GM12878 (cell line): ENCODE data around the gene EXPH5. TPM values are rescaled to one million over a fixed set of nuclear protein-coding genes. Genes with fewer than 3 reads are reported as not detected.

ENCODE experiments used
- ATAC-seq: fragments of 200-7000 bp; cut with Tn5 transposase; 3 replicates; pipeline ENCODE4 v1.9.1; 2020; ENCODE audit warnings: mild to moderate bottlenecking, moderate library complexity
- BruUV-seq: library from RNA; stranded (reverse); fragments of 400-500 nt; replicated peaks from 2 replicates; lab custom pipeline; 2021; lab: Mats Ljungman, UMichigan
- CTCF ChIA-PET: fragments of 300-600 bp; sonication (Branson Sonifier 250); formaldehyde crosslinking; extraction: SDS; loops from one replicate; lab custom pipeline; 2021; ENCODE audit warnings: inconsistent platforms; lab: Yijun Ruan, JAX
- POLR2A ChIA-PET: fragments of 350-600 bp; formaldehyde crosslinking; extraction: SDS; loops from one replicate; lab custom pipeline; 2021; ENCODE audit warnings: inconsistent platforms; lab: Charles Lee
- RAD21 ChIA-PET: fragments of 300-600 bp; sonication (Branson Sonifier 250); formaldehyde crosslinking; loops from one replicate; lab custom pipeline; 2023; ENCODE audit warnings: antibody characterized with exemption; ENCODE audit not compliant: unreplicated experiment; lab: Charles Lee
- SMC1A ChIA-PET: fragments of 300-600 bp; sonication (Branson Sonifier 250); formaldehyde crosslinking; loops from one replicate; lab custom pipeline; 2023; ENCODE audit not compliant: unreplicated experiment, uncharacterized antibody; lab: Charles Lee
- DNase-seq: peaks from one replicate; pipeline ENCODE4 v3.0.0-alpha.2; 2011; ENCODE audit warnings: low read depth, low spot score
- FAIRE-seq: peaks from 3 replicates; lab custom pipeline; 2011; peaks lifted over from hg19 to GRCh38; lab: Jason Lieb, UNC
- H2AFZ ChIP-seq: 2 replicates; pipeline ENCODE4 v1.6.0; 2011; ENCODE audit warnings: low read depth, low read length, control low read depth; ENCODE audit not compliant: control insufficient read depth
- H3K27ac ChIP-seq: 2 replicates; pipeline ENCODE4 v1.5.1; 2011; ENCODE audit warnings: control low read depth; ENCODE audit not compliant: control insufficient read depth, insufficient read depth
- H3K27me3 ChIP-seq, 2 experiments: replicated peaks in 1 of 2; 2 replicates each; pipeline versions ENCODE4 v1.6.0 to v1.6.1; 2011; ENCODE audit warnings: low read length in 1 of 2; ENCODE audit not compliant: control insufficient read depth in 2 of 2, insufficient read depth in 2 of 2
- H3K36me3 ChIP-seq, 2 experiments: 2 replicates each; pipeline ENCODE4 v1.5.1; 2011; ENCODE audit warnings: low read length in 1 of 2; ENCODE audit not compliant: control insufficient read depth in 2 of 2, insufficient read depth in 2 of 2
- H3K4me1 ChIP-seq: 2 replicates; pipeline ENCODE4 v1.6.1; 2011; ENCODE audit warnings: mild to moderate bottlenecking, low read length, moderate library complexity, mixed read lengths; ENCODE audit not compliant: control insufficient read depth, insufficient read depth
- H3K4me2 ChIP-seq: 2 replicates; pipeline ENCODE4 v1.6.0; 2011; ENCODE audit warnings: control low read depth; ENCODE audit not compliant: control insufficient read depth, insufficient read depth
- H3K4me3 ChIP-seq: fragments of 200-600 bp; sonication (generic); 2 replicates; pipeline ENCODE4 v1.5.1; 2016
- H3K79me2 ChIP-seq: 2 replicates; pipeline ENCODE4 v1.6.0; 2011; ENCODE audit warnings: low read length; ENCODE audit not compliant: control insufficient read depth, insufficient read depth
- H3K9ac ChIP-seq: 2 replicates; pipeline ENCODE4 v1.8.0; 2011; ENCODE audit warnings: low read length, control low read depth, mixed read lengths; ENCODE audit not compliant: control insufficient read depth, insufficient read depth
- H3K9me3 ChIP-seq: replicated peaks from 3 replicates; pipeline ENCODE4 v1.5.1; 2011; ENCODE audit warnings: mild to moderate bottlenecking, low read length; ENCODE audit not compliant: control insufficient read depth, insufficient read depth
- H4K20me1 ChIP-seq: 2 replicates; pipeline ENCODE4 v1.6.0; 2011; ENCODE audit not compliant: control insufficient read depth, insufficient read depth
- ATF7 ChIP-seq: fragments of 450-650 bp; IDR thresholded peaks from 2 replicates; pipeline ENCODE4 v1.6.1; 2016; ENCODE audit warnings: low read depth, mild to moderate bottlenecking
- BACH1 ChIP-seq: fragments of 450-650 bp; IDR thresholded peaks from 2 replicates; pipeline ENCODE4 v1.6.1; 2017; ENCODE audit warnings: mild to moderate bottlenecking, borderline replicate concordance
- BHLHE40 ChIP-seq, 2 experiments: fragments of 450-650 bp in 1 of 2; IDR thresholded peaks; 2 replicates each; pipeline ENCODE4 v1.6.1; 2011 to 2017; ENCODE audit warnings: low read depth in 2 of 2, borderline replicate concordance in 1 of 2, improper control_type of control experiment in 1 of 2, low read length in 1 of 2, mild to moderate bottlenecking in 1 of 2
- CEBPB ChIP-seq, 2 experiments: fragments of 150-350 bp in 1 of 2; IDR thresholded peaks; 2 replicates each; pipeline ENCODE4 v1.6.1; 2012 to 2014; ENCODE audit warnings: low read depth in 2 of 2, low read length in 2 of 2, borderline replicate concordance in 1 of 2, inconsistent platforms in 1 of 2
- IRF4 ChIP-seq: IDR thresholded peaks from 2 replicates; pipeline ENCODE4 v1.6.1; 2011; ENCODE audit warnings: low read depth, low read length
- MEF2B ChIP-seq: fragments of 450-650 bp; IDR thresholded peaks from 2 replicates; pipeline ENCODE4 v1.6.1; 2018; ENCODE audit warnings: mild to moderate bottlenecking, moderate library complexity; ENCODE audit not compliant: partially characterized antibody, poor library complexity, severe bottlenecking
- SMAD1 ChIP-seq: fragments of 450-650 bp; IDR thresholded peaks from 2 replicates; pipeline ENCODE4 v1.6.1; 2018; ENCODE audit warnings: mild to moderate bottlenecking, low read depth; ENCODE audit not compliant: partially characterized antibody
- TAF1 ChIP-seq: IDR thresholded peaks from 2 replicates; pipeline ENCODE4 v1.6.1; 2011; ENCODE audit warnings: mild to moderate bottlenecking, low read depth, low read length, borderline replicate concordance
- ZNF217 ChIP-seq: fragments of 450-650 bp; IDR thresholded peaks from 2 replicates; pipeline ENCODE4 v1.6.1; 2017; ENCODE audit warnings: antibody characterized with exemption, mild to moderate bottlenecking
- ZNF274 ChIP-seq: IDR thresholded peaks from one replicate; pipeline ENCODE4 v1.8.0; 2011; ENCODE audit not compliant: insufficient read length, insufficient read depth
- WGBS: methylation state at CpG from one replicate; pipeline ENCODE4 v1.1.6; 2016; ENCODE audit warnings: low lambda C conversion rate; ENCODE audit not compliant: insufficient replicate concordance, insufficient coverage; ENCODE audit errors: missing lambda C conversion rate; 5-methylcytosine and 5-hydroxymethylcytosine counted together
- in situ Hi-C: fragments of 300-500 bp; cut with MboI; formaldehyde crosslinking; loops from 9 replicates; pipeline ENCODE4 v1.14.3; 2018; ENCODE audit warnings: mixed read lengths
- intact Hi-C: fragments of 100-400 bp; cut with micrococcal nuclease; formaldehyde crosslinking; loops from one replicate; pipeline ENCODE4 v1.14.2; 2022; ENCODE audit not compliant: unreplicated experiment
- polyA plus RNA-seq, 11 experiments: library from polyadenylated mRNA; depleted of rRNA in 4 of 11; unstranded in 6 of 11; stranded (reverse) in 5 of 11; fragments of >200 nt; fragmentation: Nextera tagmentation in 4 of 11; fragmentation: Illumina TruSeq in 1 of 11; extraction: Ambion mirVana in 4 of 11; extraction: Trizol in 1 of 11; gene quantifications; 1 replicate in 1 of 11; 2 replicates in 10 of 11; pipeline versions ENCODE4 v1.2.1 to v1.2.3, GENCODE V29; 2011 to 2016; ENCODE audit warnings: inconsistent platforms in 2 of 11, missing spikeins in 2 of 11, low read depth in 1 of 11
- total RNA-seq, 4 experiments: library from RNA; depleted of rRNA in 3 of 4; stranded (reverse); fragments of >200 nt in 3 of 4; fragmentation: Illumina TruSeq in 1 of 4; extraction: Trizol in 1 of 4; gene quantifications; 2 replicates each; pipeline versions ENCODE4 v1.2.1 to v1.2.3, GENCODE V29; 2013 to 2021
- TF ChIP-seq, protein P1 (sequence below): fragments of 450-650 bp; IDR thresholded peaks from 2 replicates; pipeline ENCODE4 v1.6.1; 2018; ENCODE audit warnings: mild to moderate bottlenecking, low read depth, moderate library complexity; ENCODE audit not compliant: partially characterized antibody
- TF ChIP-seq, protein P2 (sequence below): IDR thresholded peaks from 2 replicates; pipeline ENCODE4 v1.6.1; 2012; ENCODE audit warnings: low read length, inconsistent platforms
- TF ChIP-seq, protein P3 (sequence below): IDR thresholded peaks from 2 replicates; pipeline ENCODE4 v1.6.1; 2012; ENCODE audit warnings: low read depth, low read length, improper control_type of control experiment
- TF ChIP-seq, protein P4 (sequence below): IDR thresholded peaks from 2 replicates; pipeline ENCODE4 v1.6.1; 2011; ENCODE audit warnings: low read depth, low read length, improper control_type of control experiment, borderline replicate concordance

The EXPH5 gene
- total and polyA plus RNA-seq, 10 of the 15 experiments (the other 5 are each of a cell fraction or from before 2014, with no cell fraction given): 0.69 to 11.1 (median 4.3) TPM

DNA sequence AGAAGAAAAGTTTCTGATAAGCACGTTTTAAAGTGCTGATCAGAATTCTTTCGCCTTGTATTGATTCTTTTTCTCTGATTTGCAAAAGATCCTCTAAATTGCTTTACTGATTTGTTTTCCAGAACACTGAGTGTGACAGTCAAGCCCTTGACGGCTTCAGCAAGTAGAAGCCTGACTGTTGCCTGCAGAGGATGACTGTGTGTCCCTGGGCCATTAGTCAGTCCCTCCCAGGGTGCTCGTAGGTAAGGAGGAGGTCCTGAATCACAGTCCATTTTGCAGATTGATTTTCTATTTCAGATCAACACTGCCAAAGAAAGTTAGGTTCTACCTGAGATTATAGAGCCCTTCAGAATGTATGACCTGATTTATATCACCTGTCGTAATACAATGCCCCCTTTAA lies 56.8 kb downstream of the EXPH5 start:
- Histone ChIP-seq H3K79me2 (no peaks in the 10 kb centered on the region), H3K9me3 (no peaks in the 10 kb centered on the region), H3K27ac (no peak overlapping the region), H3K27me3 (no peaks in the 10 kb centered on the region), H4K20me1 (no peaks in the 10 kb centered on the region), H3K36me3 (no peaks in the 10 kb centered on the region; a peak in 1 of 4 replicates), H3K4me3 (no peak overlapping the region), H3K4me1 (no peaks in the 10 kb centered on the region), H2AFZ (no peak overlapping the region), H3K9ac (no peak overlapping the region), H3K4me2 (no peak overlapping the region)
- TF ChIP-seq ATF7: no peak
- no peak for TF ChIP-seq CEBPB (IDR thresholded peaks at IDR 0.05; ENCODE audit: borderline replicate concordance in 1 of 2, low read depth in 2 of 2, low read length in 2 of 2)
- no peak for TF ChIP-seq BHLHE40 (IDR thresholded peaks at IDR 0.05; ENCODE audit: borderline replicate concordance in 1 of 2, low read depth in 2 of 2, low read length in 1 of 2)
- TF ChIP-seq, protein P1, sequence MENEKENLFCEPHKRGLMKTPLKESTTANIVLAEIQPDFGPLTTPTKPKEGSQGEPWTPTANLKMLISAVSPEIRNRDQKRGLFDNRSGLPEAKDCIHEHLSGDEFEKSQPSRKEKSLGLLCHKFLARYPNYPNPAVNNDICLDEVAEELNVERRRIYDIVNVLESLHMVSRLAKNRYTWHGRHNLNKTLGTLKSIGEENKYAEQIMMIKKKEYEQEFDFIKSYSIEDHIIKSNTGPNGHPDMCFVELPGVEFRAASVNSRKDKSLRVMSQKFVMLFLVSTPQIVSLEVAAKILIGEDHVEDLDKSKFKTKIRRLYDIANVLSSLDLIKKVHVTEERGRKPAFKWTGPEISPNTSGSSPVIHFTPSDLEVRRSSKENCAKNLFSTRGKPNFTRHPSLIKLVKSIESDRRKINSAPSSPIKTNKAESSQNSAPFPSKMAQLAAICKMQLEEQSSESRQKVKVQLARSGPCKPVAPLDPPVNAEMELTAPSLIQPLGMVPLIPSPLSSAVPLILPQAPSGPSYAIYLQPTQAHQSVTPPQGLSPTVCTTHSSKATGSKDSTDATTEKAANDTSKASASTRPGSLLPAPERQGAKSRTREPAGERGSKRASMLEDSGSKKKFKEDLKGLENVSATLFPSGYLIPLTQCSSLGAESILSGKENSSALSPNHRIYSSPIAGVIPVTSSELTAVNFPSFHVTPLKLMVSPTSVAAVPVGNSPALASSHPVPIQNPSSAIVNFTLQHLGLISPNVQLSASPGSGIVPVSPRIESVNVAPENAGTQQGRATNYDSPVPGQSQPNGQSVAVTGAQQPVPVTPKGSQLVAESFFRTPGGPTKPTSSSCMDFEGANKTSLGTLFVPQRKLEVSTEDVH: no peak
- TF ChIP-seq BACH1: no peak
- TF ChIP-seq, protein P2, sequence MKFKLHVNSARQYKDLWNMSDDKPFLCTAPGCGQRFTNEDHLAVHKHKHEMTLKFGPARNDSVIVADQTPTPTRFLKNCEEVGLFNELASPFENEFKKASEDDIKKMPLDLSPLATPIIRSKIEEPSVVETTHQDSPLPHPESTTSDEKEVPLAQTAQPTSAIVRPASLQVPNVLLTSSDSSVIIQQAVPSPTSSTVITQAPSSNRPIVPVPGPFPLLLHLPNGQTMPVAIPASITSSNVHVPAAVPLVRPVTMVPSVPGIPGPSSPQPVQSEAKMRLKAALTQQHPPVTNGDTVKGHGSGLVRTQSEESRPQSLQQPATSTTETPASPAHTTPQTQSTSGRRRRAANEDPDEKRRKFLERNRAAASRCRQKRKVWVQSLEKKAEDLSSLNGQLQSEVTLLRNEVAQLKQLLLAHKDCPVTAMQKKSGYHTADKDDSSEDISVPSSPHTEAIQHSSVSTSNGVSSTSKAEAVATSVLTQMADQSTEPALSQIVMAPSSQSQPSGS: no peak
- no peak for TF ChIP-seq MEF2B
- TF ChIP-seq, protein P3, sequence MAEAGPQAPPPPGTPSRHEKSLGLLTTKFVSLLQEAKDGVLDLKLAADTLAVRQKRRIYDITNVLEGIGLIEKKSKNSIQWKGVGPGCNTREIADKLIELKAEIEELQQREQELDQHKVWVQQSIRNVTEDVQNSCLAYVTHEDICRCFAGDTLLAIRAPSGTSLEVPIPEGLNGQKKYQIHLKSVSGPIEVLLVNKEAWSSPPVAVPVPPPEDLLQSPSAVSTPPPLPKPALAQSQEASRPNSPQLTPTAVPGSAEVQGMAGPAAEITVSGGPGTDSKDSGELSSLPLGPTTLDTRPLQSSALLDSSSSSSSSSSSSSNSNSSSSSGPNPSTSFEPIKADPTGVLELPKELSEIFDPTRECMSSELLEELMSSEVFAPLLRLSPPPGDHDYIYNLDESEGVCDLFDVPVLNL: no peak
- TF ChIP-seq SMAD1: no peak
- TF ChIP-seq, protein P4, sequence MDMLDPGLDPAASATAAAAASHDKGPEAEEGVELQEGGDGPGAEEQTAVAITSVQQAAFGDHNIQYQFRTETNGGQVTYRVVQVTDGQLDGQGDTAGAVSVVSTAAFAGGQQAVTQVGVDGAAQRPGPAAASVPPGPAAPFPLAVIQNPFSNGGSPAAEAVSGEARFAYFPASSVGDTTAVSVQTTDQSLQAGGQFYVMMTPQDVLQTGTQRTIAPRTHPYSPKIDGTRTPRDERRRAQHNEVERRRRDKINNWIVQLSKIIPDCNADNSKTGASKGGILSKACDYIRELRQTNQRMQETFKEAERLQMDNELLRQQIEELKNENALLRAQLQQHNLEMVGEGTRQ: no peak
- TF ChIP-seq TAF1: no peak
- TF ChIP-seq ZNF274: no peak
- TF ChIP-seq IRF4: no peak
- TF ChIP-seq ZNF217: no peak
- CTCF ChIA-PET: no interaction called here
- SMC1A ChIA-PET: interaction anchor here (1.7 to 2.5 kb wide), 3 partner anchors 11 to 69 kb away, joined by 3 to 8 read pairs (median 6); no protein-coding TSS in a partner anchor
- RAD21 ChIA-PET: interaction anchor here (1.9 kb wide), 1 partner anchor 16 kb away, joined by 5 read pairs; no protein-coding TSS in a partner anchor
- no peak for DNase-seq
- 42% methylated on average over 5 of the region's 5 CpGs for WGBS
- POLR2A ChIA-PET: no interaction called here
- in situ Hi-C loops (no loop called here), intact Hi-C loops (no loop called here)
- no peak for FAIRE-seq
- ATAC-seq: no peak
- BruUV-seq: no TSS peak
